MM.1S (cell line): ENCODE results near the gene DLX1.
"Not testable (repeated sequence)": the region's sequence is repeated elsewhere in the genome, so short reads cannot be mapped to it uniquely, and the experiment has no call there.

Experiments
- DNase-seq: peaks from one replicate; pipeline ENCODE4 v3.0.0-alpha.2; 2015
- H2AFZ ChIP-seq: fragments of 300-600 bp; sonication (generic); 2 replicates; pipeline ENCODE4 v1.6.0; 2016; ENCODE audit warnings: antibody characterized with exemption, low read length
- H3F3A ChIP-seq: fragments of 300-600 bp; sonication (generic); 2 replicates; pipeline ENCODE4 v1.6.1; 2016; ENCODE audit warnings: mild to moderate bottlenecking, antibody characterized with exemption, low read length, moderate library complexity, mixed read lengths; ENCODE audit not compliant: insufficient read depth
- H3K27ac ChIP-seq: fragments of 300-600 bp; sonication (generic); 2 replicates; pipeline ENCODE4 v1.5.1; 2016; ENCODE audit warnings: mild to moderate bottlenecking, low read length
- H3K27me3 ChIP-seq: fragments of 300-600 bp; sonication (generic); replicated peaks from 2 replicates; pipeline ENCODE4 v1.6.0; 2016; ENCODE audit warnings: low read length; ENCODE audit not compliant: insufficient read depth
- H3K36me3 ChIP-seq: fragments of 300-600 bp; sonication (generic); replicated peaks from 2 replicates; pipeline ENCODE4 v1.6.1; 2016; ENCODE audit warnings: mild to moderate bottlenecking, low read length, mixed read lengths; ENCODE audit not compliant: insufficient read depth
- H3K4me1 ChIP-seq: fragments of 300-600 bp; sonication (generic); 2 replicates; pipeline ENCODE4 v1.6.1; 2016; ENCODE audit warnings: low read length, mixed read lengths
- H3K4me2 ChIP-seq: fragments of 300-600 bp; sonication (generic); 2 replicates; pipeline ENCODE4 v1.6.0; 2016; ENCODE audit warnings: low read depth, low read length
- H3K4me3 ChIP-seq: fragments of 300-600 bp; sonication (generic); 2 replicates; pipeline ENCODE4 v1.5.1; 2016; ENCODE audit warnings: low read length, mixed read lengths
- H3K79me2 ChIP-seq: fragments of 300-600 bp; sonication (generic); 2 replicates; pipeline ENCODE4 v1.6.1; 2016; ENCODE audit warnings: mixed run types, low read length, mixed read lengths
- H3K9ac ChIP-seq: fragments of 300-600 bp; sonication (generic); 2 replicates; pipeline ENCODE4 v1.6.1; 2016; ENCODE audit warnings: low read length, mixed read lengths
- H3K9me2 ChIP-seq: fragments of 300-600 bp; sonication (generic); replicated peaks from 2 replicates; pipeline ENCODE4 v1.6.1; 2016; ENCODE audit warnings: mild to moderate bottlenecking, low read length, mixed read lengths; ENCODE audit not compliant: insufficient read depth
- H3K9me3 ChIP-seq: fragments of 300-600 bp; sonication (generic); replicated peaks from 2 replicates; pipeline ENCODE4 v1.6.1; 2016; ENCODE audit warnings: mild to moderate bottlenecking, low read length, mixed read lengths; ENCODE audit not compliant: insufficient read depth
- H4K20me1 ChIP-seq: fragments of 300-600 bp; sonication (generic); 2 replicates; pipeline ENCODE4 v1.6.1; 2016; ENCODE audit warnings: mild to moderate bottlenecking, low read length, moderate library complexity, mixed read lengths; ENCODE audit not compliant: insufficient read depth
- EZH2 ChIP-seq: fragments of 300-600 bp; sonication (generic); optimal IDR thresholded peaks from 2 replicates; pipeline ENCODE3; 2017; ENCODE audit warnings: low read depth, mild to moderate bottlenecking, antibody characterized with exemption, low read length, mixed read lengths
- EZH2phosphoT487 ChIP-seq: fragments of 300-600 bp; sonication (generic); IDR thresholded peaks from 2 replicates; pipeline ENCODE4 v1.6.1; 2018; ENCODE audit warnings: antibody characterized with exemption, low read length
- TF ChIP-seq, protein P1 (sequence below): fragments of 300-600 bp; sonication (generic); IDR thresholded peaks from 2 replicates; pipeline ENCODE4 v1.5.1; 2016; ENCODE audit warnings: antibody characterized with exemption, low read length, mixed read lengths

The DLX1 gene

DNA sequence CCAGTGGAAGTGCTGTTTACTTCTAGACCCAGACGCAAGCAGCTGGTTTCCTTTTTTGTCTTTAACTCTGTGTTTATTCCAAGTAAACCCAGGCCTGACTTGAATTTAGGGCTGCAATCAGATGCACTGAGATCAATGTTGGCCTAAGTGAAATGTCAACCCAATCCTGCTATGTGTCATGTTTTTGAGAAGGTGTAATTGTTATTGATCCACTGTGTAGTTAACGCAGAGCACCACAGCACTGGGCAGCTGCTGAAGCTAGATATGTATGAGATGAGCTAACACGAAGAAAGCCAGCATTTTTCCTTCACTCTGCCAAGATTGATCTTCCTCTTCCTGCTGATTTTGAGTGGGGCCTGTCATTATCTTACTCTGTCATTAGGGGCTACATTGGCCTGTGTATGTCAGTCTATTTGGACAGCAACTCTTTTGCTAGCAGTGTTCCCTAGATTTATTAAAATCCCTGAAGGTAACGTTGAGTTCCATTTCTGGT is 18.9 kb upstream of the DLX1 start:
- Histone ChIP-seq H3K27ac (no peak overlapping the region), H3F3A (no peaks in the 10 kb centered on the region)

DNA sequence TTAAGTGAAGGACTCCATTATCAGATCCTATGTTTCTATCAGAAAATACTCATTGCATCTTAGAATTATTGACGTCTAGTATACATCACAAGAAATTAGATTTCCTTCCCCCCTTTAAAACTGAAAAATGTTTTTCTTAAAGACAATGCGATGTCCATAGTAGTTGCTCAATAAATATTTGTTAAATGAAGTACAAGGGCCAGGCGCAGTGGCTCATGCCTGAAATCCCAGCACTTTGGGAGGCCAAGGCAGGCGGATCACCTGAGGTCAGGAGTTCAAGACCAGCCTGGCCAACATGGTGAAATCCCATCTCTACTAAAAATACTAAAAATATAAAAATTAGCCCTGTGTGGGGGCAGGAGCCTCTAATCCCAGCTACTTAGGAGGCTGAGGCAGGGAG is 17.4 kb upstream of the DLX1 start:
- H3K27me3 ChIP-seq, H3K27ac ChIP-seq, H3K36me3 ChIP-seq, DNase-seq, H3F3A ChIP-seq, H2AFZ ChIP-seq, H3K9me3 ChIP-seq, H3K4me2 ChIP-seq, H3K9ac ChIP-seq, H4K20me1 ChIP-seq, H3K9me2 ChIP-seq, H3K79me2 ChIP-seq, H3K4me3 ChIP-seq, H3K4me1 ChIP-seq: not testable (repeated sequence)

More for the DNA sequence above, 18.9 kb upstream of the DLX1 start:
- no peak for DNase-seq
- Histone ChIP-seq H3K4me1 (no peaks in the 10 kb centered on the region), H3K27me3 (no peaks in the 10 kb centered on the region), H3K4me2 (no peak overlapping the region), H3K9me2 (no peaks in the 10 kb centered on the region), H3K9ac (no peak overlapping the region), H3K79me2 (no peaks in the 10 kb centered on the region), H3K36me3 (no peaks in the 10 kb centered on the region), H4K20me1 (no peaks in the 10 kb centered on the region), H2AFZ (no peak overlapping the region), H3K4me3 (no peak overlapping the region), H3K9me3 (no peaks in the 10 kb centered on the region)
- TF ChIP-seq EZH2 (no peak), EZH2phosphoT487 (no peak)
- TF ChIP-seq, protein P1, sequence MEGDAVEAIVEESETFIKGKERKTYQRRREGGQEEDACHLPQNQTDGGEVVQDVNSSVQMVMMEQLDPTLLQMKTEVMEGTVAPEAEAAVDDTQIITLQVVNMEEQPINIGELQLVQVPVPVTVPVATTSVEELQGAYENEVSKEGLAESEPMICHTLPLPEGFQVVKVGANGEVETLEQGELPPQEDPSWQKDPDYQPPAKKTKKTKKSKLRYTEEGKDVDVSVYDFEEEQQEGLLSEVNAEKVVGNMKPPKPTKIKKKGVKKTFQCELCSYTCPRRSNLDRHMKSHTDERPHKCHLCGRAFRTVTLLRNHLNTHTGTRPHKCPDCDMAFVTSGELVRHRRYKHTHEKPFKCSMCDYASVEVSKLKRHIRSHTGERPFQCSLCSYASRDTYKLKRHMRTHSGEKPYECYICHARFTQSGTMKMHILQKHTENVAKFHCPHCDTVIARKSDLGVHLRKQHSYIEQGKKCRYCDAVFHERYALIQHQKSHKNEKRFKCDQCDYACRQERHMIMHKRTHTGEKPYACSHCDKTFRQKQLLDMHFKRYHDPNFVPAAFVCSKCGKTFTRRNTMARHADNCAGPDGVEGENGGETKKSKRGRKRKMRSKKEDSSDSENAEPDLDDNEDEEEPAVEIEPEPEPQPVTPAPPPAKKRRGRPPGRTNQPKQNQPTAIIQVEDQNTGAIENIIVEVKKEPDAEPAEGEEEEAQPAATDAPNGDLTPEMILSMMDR: no peak

DNA sequence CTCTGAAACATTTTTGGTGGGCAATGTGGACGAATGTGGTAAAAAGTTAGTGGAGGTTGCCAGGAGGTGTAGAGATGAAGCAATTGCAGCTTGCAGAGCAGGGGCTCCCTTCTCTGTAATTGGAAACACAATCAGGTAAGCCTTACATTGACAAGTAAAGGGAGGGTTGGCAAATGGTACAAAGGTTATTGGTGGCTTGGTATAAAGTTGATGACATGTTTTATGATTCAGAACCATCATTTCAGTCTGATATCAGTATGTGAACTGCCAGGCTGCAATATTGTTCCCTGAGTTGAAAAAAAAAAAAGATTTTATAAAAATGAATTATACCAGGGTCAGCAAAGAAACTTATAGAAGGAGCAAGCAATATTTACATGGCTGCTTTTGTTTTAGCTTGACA is 14.4 kb upstream of the DLX1 start:
- H3F3A ChIP-seq: no peaks in the 10 kb centered on the region
- H3K9me2 ChIP-seq: no peaks in the 10 kb centered on the region
- H3K9me3 ChIP-seq: no peaks in the 10 kb centered on the region
- no peaks in the 10 kb centered on the region for H3K27me3 ChIP-seq
- H3K36me3 ChIP-seq: no peaks in the 10 kb centered on the region
- no peaks in the 10 kb centered on the region for H3K79me2 ChIP-seq
- H3K27ac ChIP-seq: no peak overlapping the region
- H2AFZ ChIP-seq: no peak overlapping the region
- TF ChIP-seq EZH2phosphoT487: no peak
- TF ChIP-seq, protein P1: no peak
- TF ChIP-seq EZH2: no peak
- no peaks in the 10 kb centered on the region for H3K4me1 ChIP-seq
- no peak overlapping the region for H3K9ac ChIP-seq
- no peaks in the 10 kb centered on the region for H4K20me1 ChIP-seq
- no peak overlapping the region for H3K4me3 ChIP-seq
- no peak for DNase-seq
- no peak overlapping the region for H3K4me2 ChIP-seq

DNA sequence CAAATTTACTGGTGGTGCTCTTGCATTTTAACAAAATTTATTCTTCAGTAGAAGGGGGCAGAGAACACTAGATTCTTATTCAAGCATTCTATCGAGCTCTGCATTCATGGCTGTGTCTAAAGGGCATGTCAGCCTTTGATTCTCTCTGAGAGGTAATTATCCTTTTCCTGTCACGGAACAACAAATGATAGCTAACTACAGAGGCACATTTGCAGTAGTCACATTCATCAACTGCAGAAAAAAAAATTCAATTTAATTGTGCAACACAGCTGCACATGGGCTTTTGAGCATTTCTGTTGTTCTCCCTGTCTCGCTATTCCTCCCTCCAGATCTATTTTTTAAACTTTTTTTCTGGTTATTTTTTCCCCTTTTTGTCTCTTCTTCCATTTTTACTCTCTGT is 13.0 kb upstream of the DLX1 start:
- H3F3A ChIP-seq: no peaks in the 10 kb centered on the region
- no peak overlapping the region for H3K27ac ChIP-seq
- no peaks in the 10 kb centered on the region for H4K20me1 ChIP-seq
- no peak overlapping the region for H3K9ac ChIP-seq
- H3K79me2 ChIP-seq: no peaks in the 10 kb centered on the region
- DNase-seq: no peak
- H3K36me3 ChIP-seq: no peaks in the 10 kb centered on the region
- H3K4me3 ChIP-seq: no peak overlapping the region
- TF ChIP-seq EZH2phosphoT487: no peak
- no peak for TF ChIP-seq EZH2
- TF ChIP-seq, protein P1: no peak
- H3K4me1 ChIP-seq: no peaks in the 10 kb centered on the region
- no peaks in the 10 kb centered on the region for H3K9me2 ChIP-seq
- H3K4me2 ChIP-seq: no peak overlapping the region
- H3K27me3 ChIP-seq: no peaks in the 10 kb centered on the region
- no peak overlapping the region for H2AFZ ChIP-seq
- H3K9me3 ChIP-seq: no peaks in the 10 kb centered on the region
